NCI-H2227 (cell line): ENCODE data around the gene ASIC5.

Experiments used
- DNase-seq: peaks from one replicate; lab custom pipeline; 2025; ENCODE audit not compliant: unreplicated experiment; lab: John Stamatoyannopoulos, UW

The ASIC5 gene

DNA sequence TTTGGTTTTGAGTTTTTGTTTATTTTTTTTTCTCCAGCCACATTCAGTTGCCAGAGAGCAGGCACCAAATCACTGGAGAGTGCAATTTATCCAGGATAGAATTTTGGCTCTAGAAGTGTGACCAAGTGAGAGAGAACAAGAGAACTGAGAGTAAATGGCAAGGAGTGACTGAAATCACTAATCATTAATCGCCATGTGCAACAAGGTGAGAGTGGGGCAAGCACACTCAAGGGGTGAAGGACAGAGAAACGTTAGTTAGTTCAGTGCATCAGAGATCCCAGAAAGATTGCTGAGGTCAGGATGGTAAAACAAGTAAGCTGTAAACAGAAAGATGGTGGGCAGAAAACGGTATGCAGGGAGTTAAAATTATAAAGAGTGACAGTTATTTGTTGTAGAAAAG lies 17.8 kb upstream of the ASIC5 start:
- no peak for DNase-seq

DNA sequence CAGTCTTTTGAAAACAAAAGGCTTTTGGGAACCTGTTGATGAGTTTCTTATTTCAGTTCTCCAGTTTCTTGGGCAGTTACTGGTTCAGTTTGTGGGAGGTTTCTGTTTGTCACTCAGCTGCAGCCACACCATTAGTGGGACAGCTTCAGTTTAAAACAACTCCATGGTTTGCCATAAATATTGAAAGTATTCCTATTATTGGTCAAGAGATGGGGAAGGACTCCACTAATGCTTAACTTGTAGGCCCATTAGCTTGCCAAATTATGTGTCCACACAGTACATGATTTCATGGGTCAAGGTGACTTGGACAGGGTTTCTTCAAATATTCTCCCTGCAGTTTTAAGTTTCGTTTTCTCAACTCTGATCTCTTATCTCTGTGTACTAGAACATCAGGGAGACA lies 15.5 kb upstream of the ASIC5 start:
- no peak for DNase-seq

DNA sequence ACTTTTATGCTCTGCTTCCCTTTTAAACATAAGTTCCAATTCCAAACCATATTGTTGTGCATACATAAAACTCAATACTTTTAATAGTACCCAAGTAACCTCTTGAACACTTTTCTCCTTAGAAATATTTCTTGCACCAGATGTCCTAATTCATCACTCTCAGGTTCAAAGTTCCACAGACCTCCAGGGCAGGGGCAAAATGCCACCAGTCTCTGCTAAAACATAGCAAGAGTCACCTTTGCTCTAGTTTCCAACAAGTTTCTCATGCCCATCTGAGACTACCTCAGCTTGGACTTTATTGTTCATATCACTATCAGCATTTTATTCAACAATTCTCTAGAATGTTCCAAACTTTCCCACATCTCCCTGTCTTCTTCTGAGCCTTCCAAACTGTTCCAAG lies 13.7 kb upstream of the ASIC5 start:
- DNase-seq: no peak

DNA sequence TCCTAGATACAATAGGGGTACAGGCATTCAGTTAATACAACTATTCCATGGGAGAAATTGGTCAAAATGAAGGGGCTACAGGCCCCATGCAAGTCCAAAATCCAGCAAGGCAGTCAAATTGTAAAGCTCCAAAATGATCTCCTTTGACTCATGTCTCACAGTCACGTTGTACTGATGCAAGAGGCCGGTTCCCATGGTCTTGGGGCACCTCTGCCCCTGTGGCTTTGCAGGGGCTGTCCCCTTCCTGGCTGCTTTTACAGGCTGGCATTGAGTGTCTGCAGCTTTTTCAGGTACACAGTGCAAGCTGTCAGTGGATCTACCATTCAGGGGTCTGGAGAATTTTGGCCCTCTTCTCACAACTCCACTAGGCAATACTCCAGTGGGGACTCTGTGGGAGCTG lies 12.5 kb upstream of the ASIC5 start:
- DNase-seq: no peak

DNA sequence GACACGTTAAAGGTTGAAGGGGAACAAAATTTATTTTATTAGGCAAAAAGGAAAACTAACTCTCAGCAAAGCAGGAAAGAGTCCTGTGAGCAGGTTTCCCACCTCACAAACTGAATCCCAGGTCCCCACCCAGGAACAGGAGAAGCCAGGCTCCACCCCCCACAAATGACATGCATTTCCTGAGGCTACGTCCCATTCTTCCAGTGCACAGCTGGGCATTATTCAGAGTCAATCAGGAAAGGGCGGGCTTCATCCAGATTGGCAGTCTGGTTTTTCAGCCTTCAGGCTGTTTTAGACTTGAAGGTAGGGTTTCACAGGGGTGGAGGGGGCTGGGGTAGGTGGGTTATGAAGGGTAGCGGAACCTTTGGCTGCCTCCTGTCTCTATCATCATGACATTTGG lies 11.9 kb upstream of the ASIC5 start:
- DNase-seq: no peak

DNA sequence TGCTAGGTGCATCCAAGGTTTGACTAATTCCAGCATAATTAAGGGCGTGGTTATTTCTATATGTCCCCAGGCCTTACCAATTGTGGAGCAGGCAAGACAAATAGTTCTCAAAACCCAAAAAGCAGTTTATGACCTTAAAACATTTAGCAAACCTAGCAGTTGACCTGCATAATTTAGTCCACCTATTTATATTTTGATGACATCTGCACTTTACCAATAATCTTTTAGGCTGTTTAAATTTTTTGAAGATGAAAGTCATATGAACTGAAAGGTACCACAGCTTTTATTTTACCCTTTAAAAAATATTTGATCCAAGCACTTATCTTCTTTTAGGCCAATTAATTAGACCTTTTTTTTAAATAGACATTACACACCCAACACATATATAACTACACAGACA lies 9.8 kb upstream of the ASIC5 start:
- no peak for DNase-seq

DNA sequence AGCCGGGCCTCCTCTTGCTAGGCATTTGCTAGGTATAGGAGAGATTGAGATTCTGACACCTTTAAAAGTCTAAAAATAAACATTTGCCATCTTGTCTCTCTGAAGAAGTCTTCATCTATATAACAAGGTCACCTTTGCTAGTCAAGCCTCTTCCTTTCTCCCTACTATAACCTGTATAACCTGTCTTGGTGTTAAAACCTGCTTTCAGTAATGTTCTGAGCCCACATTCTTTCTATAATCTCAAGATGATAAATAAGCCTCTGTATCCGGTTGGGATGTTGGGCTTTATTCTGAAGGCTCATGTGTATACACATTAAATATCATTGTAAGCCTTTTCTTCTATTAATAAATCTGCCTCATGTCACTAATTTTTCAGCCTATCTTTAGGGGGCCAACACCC lies 10.2 kb downstream of the ASIC5 start:
- no peak for DNase-seq

DNA sequence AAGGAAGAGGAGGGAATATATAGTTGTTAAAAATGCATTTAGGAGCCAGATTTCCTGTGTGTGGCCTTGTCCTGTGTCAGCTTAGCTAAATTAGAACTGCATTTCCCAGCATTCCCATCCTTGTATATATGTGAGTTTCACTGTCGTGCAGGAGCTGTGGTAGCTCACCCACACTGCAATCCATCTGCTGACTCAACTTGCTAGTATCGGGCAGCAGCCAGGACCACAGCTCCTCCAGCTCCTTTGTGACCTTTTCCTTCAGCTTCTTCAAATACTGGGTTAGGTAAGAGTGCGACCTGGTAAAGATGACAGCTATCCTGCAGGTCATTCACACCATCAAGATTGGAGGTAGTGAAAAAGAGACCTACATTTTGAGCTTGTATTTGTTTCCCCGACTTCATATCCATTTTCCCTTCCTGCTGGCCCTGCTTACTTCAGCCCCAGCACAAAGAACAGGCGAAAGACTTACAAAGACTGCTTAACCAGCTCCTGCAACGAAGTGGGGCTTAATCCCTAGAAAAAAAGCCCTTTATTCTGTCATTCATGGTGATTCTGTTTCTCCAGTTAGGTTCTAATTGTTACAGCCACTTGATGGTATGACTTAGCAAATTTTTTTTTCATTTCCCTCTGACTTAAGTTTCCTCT lies 11.4 kb downstream of the ASIC5 start:
- DNase-seq: no peak

DNA sequence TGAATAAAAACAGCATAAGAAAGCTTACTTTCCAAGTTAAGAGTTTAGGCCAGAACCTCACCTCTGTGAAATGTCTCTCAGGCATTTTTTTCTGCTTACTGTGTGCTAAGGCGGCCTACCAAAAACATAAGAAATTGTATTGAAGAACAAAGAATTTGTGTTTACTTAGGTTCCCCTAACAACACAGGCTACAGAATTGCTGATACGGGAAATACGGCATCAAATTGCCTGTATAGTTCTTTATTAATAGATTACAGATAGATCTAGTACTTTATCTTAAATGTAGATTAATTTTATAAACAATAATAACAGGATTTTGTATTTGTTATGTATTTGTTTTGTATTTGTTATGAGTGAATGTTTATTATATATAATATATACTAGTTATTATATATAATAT lies 12.9 kb downstream of the ASIC5 start:
- no peak for DNase-seq

DNA sequence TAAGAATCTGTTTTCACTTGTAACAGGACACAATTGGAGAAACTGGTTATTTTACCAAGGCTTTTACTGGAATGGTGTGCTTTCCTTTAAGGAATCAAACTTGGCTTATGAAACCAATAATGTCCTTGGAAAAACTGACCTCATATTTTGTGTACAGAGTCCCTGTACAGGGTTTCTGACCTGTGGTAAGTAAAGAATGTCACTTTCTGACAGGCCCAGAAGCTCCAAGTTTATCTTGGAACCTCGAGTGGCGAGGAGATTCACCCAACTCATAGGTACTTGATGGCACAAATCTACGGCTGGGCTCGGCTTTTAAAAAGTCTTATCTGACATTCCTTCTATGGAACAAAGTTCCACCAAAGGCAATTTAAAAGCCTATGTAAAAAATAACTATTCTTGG lies 17.0 kb downstream of the ASIC5 start:
- no peak for DNase-seq

DNA sequence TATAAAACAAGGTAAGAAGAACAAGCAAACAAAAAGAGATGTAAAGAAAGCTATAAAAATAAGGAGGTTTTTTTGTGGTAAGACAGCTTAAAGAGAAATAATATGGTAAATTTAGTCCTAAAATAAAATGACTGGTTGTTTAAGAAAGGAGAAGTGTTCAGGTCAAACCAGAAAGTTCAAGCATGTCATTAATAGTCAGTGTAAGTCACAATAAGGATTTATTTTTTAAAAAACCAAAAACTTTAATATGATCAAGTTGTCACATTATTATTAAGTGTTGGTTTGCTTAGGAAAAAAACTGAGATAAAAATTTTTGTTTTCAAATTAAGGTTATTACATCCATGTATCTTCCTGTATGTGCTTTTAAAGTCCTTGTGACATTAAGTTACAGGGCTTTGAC lies 19.1 kb downstream of the ASIC5 start:
- no peak for DNase-seq

DNA sequence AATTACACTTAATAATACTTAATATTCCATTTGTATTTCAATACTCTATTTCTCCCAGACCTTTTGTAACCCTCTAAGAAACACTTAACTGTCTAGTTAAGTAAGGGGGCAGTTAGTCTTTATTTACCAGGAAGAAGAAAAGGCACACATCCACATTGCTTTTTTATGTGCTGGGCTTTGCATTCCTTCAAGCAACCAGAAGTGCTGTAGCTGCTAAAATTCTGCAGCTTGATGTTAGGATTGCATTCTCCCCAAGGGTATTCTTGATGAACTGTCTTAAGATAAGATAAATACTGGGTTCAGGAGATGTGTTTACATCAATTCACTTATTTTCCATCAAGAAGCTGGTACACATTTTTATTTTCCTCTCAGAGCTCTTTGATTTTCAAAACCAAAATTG lies 24.0 kb downstream of the ASIC5 start:
- DNase-seq: no peak

DNA sequence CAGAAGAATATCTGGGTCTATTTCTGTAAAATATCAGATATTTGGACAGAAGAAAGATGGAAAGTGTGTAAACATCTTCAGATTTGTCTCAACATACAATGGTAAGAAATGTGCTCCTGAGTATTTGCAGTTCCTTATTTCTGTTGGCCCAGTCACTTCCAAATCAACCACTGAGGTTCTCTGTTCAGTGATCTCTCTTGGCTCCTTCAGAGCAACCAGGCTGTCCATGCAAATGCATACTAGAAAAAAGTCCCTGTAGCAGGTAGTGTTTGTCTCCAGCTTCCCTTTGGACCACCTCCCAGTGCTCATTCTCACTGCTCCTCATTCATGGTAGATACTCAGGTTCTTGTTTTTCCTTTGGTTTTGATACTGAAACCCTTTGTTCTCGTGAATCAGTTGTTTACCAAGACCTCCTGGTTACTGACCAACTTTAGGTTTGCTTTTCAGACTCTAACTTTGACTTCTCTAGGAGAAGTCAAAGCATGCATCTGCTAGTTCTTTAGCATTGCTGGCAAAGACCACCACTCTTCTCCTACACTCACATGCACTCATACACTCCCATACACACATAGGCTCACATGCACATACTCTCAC lies 28.8 kb downstream of the ASIC5 start:
- no peak for DNase-seq

DNA sequence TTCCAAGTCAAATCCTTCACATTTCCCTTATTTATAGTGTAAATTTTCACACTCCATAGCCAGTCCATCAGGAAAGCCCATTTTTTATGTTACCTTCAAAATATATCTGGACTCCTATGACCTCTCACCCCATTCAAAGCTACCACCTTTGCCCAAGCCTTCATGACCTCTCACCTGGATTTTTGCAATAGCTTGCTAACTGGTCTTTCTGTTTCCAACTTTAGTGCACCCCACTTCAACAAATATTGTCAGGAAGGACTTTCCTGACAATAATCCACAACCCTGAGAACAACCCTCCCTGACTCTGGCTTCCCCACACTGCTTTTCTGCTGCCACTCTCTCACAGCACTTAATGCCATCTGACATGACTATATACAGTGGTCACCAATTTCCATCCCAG lies 33.4 kb downstream of the ASIC5 start:
- DNase-seq: no peak

DNA sequence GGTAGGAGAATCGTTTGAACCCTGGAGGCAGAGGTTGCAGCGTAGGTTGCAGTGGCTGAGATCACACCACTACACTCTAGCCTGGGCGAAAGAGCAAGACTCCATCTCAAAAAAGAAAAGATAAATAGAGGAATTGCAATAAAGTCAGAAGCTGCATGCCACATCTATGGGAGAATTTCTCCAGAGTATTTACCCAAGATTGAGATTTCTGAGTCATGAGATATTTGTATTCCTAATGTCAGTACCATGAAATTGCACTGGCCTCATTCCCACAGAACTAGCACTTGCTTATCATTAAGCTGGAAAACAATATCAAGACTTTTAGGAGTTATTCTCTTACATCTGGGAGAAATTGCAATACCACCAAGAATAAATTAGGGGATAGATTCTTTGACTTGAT lies 37.4 kb downstream of the ASIC5 start:
- no peak for DNase-seq

DNA sequence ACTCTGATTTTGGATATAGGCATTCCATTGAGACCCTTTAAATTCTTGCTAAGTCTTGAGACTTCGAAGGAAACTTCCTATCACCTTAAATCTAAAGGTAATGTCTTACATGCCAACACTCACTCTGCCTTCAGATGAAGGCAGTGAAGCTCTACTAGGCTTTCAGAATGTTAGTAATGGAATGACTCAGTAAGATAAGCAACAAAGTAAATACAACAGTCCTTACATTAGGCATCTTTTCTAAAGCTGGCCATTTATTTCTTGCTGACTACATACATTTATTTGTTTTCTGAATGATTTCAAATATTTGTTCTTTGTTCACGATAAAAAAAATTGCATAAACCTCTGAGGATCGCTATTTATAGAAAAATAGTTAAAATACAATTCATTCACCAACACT lies 43.5 kb downstream of the ASIC5 start:
- DNase-seq: no peak

DNA sequence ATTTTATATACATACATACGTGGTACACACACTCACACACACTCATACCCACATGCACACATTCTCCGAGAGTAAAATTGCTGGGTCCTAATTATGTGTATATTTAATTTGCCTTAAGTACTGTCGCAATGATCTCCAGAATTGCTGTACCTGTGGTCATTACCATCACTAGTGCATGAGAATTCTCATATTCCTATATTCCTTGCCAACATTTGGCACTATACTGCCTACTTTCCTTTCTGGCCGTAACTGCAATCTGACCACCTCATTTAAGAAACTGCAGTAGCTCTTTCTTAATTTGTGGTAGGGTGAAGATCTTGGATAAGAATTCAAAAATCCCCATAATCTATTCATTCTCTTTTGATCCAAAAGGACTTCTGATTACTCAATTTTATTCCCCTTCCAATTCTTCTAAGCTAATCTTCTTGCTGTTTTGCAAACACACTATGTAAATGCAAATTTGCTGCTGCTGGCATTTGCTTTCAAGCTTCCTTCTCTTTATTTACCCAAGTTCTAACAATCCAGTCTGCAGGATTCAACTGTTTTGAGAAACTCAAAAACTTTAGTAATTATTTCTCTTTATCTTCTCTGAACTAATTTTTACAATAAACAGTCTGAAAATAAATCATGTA lies 45.1 kb downstream of the ASIC5 start:
- DNase-seq: no peak

DNA sequence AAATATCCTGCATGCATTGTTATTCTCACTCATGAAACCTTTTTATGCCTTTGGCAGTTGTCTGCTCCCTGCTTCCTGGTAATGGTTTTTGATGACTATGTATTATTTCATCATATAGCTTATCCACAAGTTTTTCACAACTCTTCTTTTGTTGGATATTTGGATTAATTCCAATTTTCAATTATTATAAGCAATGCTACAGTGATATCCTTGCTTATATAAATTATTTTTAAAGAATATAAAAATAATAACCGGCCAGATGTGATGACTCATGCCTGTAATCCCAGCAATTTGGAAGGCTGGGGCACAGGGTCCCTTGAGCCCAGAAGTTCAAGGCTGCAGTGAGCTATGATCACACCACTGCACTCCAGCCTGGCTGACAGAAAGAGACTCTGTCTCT lies 47.0 kb downstream of the ASIC5 start:
- no peak for DNase-seq

DNA sequence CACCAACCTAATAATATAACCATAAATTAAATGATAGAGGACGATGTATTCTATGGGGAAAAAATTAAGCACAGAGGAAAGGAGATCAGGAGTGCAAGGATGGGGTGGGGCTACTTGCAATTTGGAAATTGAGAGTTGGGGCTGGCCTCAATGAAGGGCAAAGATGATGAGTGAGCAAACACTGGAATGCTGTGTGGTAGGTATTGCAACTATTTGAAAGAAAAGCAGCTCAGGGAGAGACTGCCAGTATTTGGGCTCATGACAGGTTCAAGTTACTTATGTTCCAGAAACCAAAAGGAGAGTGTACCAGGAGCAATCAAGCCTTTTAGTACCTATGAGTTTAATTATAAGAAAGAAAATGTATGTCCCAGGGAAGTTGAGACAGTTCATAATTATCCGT lies 47.4 kb downstream of the ASIC5 start:
- DNase-seq: no peak

DNA sequence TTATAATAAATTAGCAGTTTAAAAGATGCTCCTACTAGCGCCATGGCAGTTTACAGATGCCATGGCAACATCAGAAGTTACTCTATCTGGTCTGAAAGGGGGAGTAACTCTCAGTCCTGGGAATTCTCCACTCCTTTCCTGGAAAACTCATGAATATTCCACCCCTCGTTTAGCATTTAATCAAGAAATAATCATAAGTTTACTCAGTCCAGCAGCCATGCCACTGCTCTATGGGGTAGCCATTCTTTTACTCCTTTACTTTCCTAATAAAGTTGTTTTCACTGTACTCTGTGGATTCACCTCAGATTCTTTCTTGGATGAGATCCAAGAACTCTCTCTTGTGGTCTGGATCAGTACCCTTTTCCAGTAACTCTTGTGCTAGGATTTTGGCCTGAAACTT lies 55.0 kb downstream of the ASIC5 start:
- no peak for DNase-seq

DNA sequence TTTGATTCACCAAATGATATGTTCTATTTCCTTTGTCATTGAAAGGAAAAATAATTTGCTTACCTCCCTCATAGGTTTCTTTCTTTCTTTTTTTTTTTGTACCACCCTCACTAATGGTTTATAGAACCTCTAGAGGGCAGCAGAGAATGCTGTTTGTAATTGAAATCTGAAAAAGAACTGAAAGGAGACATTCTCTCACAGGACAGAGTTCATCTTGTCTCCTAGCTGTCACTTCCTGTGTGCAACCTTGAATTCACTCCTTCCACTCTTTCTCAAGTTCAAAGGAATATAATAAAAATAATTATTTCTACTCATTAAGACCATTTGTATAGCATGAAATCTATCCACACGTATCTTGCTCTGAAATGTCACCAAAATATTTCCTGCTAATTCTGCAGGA lies 56.2 kb downstream of the ASIC5 start:
- peak; percentile 86 for DNase-seq

DNA sequence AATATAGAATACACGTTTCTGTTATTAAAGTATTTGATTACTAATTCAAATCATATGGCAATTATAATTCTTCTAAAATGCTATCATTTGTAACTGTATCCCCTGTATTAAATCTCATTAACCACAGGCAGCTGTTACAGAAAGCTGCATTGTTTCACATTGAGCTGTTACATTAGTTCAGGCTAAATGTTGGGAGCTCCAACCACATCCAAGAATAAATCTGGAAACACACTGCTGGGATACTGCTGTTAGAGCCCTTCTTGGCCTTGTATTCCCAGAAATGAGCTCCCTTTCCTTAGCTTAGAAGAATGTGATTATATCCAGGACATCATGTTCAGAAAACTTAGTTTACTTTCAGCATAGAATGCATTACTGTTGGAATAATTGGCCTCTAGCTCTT lies 59.1 kb downstream of the ASIC5 start:
- DNase-seq: no peak

DNA sequence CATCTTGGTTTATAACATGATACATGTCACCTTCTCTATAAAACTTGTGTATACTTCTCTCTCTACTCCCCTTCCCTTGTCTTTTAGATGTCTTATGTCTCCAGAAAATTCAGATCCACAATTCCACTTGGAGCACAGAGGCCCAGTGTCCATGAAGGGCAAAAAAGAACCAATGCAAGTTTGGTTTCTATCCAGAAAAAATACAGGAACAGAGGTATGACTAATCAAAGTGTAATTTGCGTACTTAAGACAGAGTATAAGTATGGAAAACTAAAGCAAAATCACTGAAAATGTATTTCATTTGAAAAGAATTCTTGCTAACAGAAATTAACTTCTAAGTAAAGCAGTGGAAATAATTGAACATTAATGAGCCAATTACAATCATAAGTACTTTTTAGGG lies 61.1 kb downstream of the ASIC5 start:
- DNase-seq: no peak
